Epidermal melanocyte (primary cell): ENCODE measurements around the gene PDSS2.
"Not testable (repeated sequence)": the region's sequence is repeated elsewhere in the genome, so short reads cannot be mapped to it uniquely, and the experiment has no call there.

Source experiments
- DNase-seq: peaks from one replicate; pipeline ENCODE4 v3.0.0; 2011; ENCODE audit warnings: low spot score; ENCODE audit not compliant: insufficient read length

Gene PDSS2

GRCh38 chr6:107121964-107122495 lies 337.3 kb downstream of the PDSS2 start:
- no peak for DNase-seq

GRCh38 chr6:107121266-107121665 lies 338.1 kb downstream of the PDSS2 start:
- DNase-seq = no peak

DNA sequence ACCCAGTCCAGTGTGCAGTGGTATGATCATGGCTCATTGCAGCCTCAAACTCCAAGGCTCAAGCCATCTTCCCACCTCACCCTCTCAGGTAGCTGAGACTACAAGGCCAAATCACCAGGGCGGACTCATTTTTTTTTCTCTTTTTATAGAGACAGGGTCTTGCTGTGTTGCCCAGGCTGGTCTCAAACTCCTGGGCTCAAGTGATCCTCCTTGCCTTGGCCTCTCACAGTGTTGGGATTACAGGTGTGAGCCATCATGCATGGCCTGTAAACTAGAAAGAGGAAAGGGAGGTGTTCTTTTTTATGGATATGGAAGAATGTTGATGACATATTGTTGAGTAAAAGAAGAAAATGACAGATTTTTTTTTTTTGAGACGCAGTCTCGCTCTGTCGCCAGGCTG lies 339.0 kb downstream of the PDSS2 start:
- DNase-seq = no peak

DNA sequence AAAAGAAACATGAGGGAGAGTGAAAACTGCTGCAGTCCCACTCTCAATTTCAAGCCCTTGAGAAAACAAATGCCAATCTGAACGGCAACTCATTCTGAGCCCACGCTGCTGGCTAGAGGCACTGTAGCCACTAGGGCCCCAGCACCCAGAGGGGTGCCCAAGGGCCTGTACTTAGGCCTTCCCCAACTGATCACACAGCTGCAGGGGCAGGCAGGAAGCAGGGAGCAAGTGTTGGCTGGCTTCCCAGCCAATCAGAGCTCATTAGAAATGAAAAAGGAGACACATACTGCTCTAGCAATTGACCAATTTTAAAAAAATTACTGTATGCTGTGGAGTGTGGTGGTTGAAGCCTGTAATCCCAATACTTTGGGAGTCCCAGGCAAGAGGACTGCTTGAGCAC lies 340.4 kb downstream of the PDSS2 start:
- DNase-seq = no peak

DNA sequence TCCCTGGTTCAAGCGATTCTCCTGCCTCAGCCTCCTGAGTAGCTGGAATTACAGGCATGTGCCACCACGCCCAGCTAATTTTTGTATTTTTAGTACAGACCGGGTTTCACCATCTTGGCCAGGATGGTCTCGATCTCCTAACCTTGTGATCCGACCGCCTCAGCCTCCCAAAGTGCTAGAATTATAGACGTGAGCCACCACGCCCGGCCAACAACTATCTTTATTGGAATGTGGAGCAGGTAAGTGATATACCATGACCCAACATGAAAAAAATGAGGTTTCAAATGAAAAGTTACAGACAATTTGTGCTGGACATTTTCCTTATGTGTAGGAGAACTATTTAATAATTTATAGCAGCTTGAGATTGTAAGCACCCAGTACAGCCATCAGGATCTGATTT lies 340.8 kb downstream of the PDSS2 start:
- not testable (repeated sequence) for DNase-seq

DNA sequence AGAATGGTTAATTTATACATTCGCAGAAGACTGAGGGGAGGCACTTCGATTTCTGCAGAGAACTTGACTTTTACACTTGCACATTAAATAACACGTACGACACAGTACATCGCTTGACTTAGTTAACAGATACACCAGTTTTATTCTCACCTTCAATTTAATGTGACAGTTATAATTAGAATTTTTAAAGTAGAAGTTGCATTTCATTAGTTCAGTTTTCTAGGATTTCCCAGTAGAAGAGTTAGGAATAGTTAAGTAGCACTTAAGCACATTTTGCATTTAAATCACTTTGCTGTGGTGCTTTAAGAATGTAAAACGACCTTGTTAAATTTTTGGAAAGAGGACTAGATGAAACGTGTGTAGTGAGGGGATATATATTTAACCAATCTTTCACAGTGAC lies 342.4 kb downstream of the PDSS2 start:
- no peak for DNase-seq

- DNase-seq = no peak
Measured at GRCh38 chr6:107116328-107116892, 343.0 kb downstream of the PDSS2 start.

DNA sequence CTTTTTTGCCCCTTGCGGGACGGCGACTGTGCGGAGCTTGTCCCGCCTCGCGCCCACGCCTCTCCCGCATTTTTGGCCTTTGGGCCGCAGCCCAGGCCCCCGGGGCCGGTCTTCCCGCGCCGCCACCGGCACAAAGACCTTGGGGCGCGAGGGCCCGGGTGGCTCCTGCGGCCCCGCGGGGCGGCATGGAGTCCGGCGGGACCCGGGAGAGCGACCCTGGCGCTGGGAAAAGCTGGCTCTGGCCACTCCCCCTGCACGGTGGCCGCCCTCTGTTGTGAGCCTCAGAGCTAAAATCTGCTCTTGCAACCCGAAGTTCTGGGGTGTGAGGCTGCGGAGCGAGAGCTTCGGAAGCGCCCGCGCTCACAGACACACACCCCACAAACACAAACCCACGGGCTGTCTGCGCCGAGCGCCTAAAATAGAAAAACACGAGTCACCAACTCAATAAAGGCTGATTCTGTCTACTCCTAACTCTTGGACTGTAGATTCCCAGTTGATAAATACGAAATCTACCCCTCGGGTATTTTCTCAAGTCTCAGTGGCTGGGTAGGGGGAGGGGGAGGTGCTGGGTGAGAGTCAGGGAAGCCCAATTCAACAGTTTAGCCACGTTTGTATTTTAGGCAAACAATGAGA lies 343.6 kb downstream of the PDSS2 start:
- DNase-seq = peak; percentile 74

DNA sequence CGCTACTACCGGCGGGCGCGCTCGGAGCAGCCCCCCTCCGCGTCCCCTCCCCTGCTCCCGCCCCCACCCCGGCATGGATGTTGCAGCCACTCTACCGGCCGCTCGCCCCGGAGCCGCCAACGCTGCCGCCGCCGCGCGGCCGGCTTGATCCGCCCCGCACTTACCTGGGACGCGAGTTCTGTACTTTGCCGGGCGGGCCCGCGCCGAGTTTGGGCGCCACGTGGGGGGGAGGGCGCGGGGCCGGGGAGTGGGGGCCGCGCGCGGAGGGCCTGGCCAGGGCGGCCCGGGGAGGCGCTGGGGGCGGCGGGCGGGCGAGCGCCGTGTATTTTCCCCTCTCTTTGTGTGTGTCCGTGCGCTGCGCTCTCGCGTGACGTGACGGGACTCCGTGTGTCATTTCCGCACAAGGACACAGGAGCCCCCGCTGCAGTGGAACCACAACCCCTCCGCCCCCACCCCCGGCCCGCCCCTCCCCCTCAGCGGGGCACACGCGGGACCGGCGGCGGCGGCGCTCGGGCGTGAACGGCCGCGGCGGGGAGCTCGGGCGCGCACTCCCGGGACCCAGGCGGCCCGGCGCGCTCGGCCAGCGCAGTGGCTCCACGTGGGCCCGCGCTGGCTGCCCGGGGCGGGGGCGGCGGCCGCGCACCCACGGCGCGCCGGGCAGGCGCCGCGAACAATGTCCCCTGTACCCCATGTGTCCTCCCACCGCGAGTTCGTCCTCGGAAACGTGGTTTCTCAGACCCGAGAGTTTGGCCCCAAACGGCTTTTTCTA lies 344.3 kb downstream of the PDSS2 start, which contains the start of gene BEND3:
BEND3 (minus strand) TSS at position 590 of the 769 bp plus-strand sequence. CDS start 16,230 bp downstream, outside the sequence.
- DNase-seq = no peak

GRCh38 chr6:107114213-107114925 lies 345.0 kb downstream of the PDSS2 start:
- DNase-seq = peak; percentile 87

DNA sequence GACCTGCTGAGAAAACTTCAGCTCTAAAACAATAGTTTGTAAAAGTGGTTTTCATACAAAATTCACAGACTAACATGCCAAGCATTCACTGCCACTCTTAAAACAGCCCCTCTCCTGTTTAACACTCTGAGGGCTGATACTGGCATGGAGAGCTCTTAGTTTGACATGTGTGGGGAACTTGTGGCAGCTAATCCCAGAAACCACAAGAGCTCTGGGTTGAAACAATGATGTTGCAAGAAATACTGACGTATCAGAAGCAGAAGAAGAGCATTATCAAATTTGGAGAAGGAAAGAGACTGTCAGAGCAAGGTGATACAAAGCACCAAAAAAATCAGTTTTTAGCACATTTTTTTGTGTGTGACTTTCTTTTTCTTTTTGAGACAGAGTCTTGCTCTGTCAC lies 349.2 kb downstream of the PDSS2 start:
- no peak for DNase-seq

DNA sequence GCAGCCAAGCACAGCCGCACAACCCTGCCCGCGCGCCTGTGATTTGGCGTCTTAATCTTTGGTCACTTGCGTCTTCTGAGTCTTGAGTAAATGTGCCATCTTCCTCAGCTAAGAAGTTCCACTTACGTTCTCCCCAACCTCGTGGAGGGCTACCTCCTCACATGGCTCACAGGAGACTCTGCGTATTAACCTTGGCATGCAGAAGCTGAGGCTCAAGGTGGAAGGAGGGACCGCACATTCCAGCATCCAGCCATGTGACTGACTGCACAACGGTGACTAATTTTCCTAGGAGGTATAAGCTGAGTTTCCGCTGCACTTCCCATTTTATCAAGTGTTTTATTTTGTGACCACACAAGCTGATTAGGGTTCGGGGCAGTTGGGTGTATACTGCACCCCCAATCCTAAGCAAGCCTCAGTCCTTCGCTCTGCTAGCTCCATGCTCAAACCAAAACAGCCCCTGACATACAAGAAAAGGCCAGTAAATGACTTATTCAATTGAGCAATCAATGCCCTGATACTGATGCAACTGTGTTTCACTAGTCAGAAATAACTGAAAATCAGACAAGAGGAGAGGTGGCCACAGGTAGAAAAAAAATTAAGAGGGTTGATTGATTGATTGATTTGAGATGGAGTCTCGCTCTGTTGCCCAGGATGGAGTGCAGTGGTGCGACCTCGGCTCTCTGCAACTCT lies 351.0 kb downstream of the PDSS2 start:
- no peak for DNase-seq

- DNase-seq = no peak
Measured at GRCh38 chr6:107107791-107108190, 351.6 kb downstream of the PDSS2 start.

DNA sequence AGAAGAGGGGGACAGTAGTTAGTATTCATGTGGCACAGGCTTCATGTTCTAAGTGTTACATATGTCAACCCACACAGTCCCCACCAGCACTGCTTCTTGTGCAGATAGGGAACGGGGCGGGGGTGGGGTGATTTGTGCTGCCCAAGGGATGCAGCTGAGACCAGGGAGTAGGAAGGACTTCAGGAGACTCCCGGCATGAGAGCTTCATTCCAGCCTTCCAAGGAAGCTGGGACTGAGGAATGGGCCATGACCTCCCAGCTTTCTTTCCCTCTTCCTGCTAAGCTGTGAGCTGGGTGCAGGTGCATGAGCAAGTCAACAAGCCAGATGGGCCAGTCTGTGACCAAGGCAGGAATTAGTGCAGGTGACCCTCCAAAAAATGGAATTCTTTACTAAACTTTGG lies 353.2 kb downstream of the PDSS2 start:
- DNase-seq = no peak

- DNase-seq = no peak
Measured at GRCh38 chr6:107105511-107106116, 353.8 kb downstream of the PDSS2 start.

DNA sequence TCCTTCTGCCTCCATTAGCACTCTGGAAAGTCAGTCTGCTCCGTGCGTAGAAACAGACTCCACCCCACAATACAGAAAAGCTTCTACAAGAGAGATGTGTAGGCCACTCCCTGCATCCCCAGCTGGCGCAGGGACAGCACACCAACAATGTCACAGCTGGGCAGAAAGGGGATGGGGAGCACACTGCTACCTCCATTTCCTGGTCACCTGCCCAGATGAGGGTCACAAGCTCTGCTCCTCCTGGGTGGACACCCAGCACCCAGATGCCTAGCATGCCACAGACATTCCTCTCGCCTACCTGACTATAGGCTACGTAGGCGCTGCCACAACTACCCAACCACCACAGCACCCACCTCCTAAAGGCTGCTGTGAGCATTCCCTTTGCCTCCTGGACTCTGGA lies 356.3 kb downstream of the PDSS2 start:
- no peak for DNase-seq
